ENCODE results near the gene NINL.

Gene NINL

DNA sequence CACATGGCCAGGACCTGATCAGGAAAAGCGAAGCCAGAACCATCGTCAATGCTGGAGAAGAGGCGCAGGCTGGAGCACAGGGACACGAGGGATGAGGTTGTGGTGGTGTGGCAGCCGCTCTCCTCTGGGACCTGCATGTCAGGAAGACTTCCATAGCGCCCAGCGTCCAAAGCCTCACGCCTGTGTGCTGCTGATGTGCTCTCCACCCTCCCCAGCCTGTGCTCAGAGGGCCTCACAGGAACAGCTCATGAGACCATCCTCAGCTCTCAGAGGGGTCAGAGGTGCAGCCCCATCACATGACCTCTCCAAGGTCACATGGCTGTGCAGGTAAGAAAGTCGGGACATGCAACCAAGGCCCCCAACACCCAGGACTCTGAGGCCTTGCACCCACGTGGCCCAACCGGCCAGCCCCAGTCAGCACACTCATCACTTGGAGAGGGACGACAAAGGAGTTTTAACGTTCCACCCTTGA lies 84.4 kb downstream of the NINL start:
- no peak for DNase-seq (ENCODE audit: low read depth)

DNA sequence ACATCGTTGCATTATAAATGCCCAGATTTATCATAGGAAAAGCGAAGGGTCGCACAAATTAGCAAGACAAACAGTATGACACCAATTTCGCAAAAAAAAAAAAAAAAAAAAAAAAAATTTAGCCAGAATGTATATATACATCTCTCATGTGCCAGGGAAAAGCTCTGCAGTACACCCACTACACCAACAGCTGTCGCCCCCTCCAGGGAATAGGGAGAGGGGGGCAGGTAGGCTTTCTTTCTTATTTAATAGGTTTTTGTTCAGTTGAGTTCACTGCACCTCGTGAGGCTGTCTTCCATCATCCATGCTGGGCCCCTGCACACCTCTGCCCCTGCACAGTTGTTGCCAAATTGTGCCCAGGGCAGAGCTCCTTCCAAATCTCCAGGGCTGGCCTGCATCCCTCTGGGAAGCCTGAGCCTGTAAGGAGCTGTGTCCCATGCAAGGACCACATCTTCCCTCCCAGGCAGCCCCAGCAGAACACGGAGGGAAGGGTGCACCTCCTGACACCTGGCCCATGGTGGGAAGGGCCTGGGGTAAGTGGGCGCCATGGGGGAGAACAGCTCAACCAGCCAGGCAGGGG lies 85.4 kb downstream of the NINL start:
- DNase-seq (ENCODE audit: low read depth): no peak

DNA sequence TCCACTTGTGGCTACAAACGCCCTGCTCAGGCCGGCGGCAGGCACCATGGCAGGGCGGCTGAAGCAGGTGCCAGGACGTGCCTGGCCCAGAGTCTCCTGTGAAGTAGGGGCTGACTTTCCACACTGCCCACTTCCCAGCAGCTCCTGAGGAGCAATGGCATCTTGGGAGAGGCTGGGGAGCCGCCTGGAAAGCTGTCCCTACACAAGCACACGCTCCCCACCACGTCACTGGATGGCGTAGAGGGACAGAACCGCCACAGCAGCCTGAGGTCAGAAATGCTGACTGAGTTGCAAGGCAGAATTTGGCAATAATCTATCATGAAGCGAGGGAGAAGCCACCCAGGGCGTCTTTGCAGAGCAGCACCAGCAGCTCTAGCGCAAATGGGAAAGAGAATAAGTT lies 86.3 kb downstream of the NINL start:
- DNase-seq (ENCODE audit: low read depth): no peak

DNA sequence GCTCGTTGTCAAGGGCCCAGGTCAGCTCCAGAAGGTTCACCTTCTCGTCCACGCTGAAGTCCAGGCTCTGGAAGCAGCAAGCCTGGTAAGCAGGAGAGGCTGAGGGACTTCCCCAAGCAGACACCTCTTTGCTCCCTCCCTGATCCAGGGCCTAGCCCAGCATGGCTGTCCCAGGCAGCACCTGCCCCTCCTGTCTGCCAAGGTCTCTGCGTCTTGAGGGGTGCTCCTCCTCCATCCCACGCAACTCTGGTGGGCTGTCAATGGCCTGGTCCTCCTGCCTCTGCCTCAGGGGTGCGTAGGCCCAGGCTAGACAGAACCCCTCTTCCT lies 87.1 kb downstream of the NINL start:
- no peak for DNase-seq (ENCODE audit: low read depth)

DNA sequence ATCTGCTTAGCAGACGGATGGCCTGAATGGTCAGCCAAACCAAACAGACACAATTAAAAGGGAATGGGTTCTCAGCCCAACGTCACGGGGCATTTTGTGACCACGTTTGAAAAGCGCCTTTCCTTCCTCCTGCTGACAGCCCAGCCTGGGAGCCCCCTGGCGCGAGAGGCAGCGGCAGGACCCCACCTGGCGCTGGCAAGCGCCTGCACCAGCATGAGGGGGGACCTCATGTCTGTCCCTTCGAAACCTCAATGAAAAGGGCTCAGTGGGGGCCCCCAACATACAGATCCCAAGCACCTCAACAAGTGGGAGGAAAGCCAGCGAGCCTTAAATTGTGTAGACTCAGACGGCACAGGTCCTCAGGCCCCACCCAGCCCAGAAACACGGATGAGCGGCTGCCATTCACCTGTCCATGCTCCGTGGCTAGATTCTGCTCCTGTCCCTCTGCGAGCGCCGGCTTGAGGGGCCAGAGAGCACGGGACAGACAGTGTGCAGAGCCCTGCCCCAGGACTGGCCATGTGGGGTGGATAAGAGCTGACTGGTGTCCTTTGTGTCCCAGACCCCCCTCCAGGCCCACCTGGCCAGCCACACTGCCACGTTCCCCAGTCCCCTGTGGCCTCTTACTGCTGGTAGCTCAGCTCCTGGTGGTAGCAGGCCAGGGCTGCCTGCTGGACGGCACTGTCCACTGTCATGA lies 87.6 kb downstream of the NINL start:
- no peak for DNase-seq (ENCODE audit: low read depth)

DNA sequence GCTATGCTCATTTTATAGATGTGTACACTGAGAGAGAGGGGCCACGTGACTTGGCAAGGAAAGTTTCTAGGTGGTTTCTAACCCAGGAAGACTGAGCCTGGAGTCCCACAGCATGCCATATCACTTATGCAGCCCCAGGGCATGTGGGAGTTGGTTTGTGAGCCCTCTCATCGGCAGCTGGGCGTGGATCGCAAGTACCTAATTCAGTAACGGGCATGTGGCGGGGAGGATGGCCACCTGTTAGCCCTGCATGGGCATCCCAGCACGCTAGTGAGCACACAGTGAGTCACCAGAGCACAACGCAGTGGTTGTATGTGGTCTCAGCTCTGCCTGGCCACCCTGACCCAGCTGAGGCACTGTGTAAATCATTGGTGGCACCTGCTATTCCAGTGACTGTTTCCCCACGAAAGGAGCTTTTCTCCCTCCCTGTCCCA lies 88.3 kb downstream of the NINL start:
- no peak for DNase-seq (ENCODE audit: low read depth)

DNA sequence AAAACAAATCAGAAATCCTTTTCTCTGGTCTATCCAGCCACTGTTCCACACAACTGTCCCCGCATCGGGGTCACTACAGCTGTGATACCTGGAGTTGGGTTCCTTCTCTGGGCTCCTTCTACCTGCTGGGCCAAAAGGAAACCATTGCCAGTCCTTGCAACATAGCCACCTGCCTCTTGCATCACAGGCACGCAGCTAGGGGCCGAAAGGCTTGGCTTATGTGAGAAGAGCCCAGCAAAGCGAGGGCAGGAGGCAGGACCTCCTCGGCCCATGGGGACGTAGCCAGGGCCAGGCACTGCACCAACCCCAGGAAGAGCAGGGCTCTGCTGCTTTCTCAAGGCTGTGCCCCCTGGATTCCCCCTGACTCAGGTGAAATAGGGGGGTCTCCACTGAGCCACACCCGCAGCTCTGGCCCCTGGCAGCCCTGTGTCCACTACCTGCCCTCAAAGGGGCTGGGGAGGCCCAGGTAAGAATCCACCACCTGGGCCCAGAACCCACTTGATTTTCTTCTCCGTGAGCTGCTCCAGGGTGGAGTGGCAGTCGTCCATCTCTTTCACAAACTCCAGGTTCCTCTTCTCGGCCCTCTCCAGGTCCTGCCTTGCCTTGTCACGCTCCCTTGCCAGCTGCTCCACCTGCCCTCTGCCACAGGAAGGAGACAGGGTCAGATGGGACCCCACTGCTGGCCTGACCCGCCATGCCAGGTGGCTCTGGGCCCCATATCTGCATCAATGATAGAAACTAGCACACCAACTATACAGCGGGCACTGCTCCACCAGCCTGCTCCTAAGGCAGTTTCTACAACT lies 89.0 kb downstream of the NINL start:
- no peak for DNase-seq (ENCODE audit: low read depth)

DNA sequence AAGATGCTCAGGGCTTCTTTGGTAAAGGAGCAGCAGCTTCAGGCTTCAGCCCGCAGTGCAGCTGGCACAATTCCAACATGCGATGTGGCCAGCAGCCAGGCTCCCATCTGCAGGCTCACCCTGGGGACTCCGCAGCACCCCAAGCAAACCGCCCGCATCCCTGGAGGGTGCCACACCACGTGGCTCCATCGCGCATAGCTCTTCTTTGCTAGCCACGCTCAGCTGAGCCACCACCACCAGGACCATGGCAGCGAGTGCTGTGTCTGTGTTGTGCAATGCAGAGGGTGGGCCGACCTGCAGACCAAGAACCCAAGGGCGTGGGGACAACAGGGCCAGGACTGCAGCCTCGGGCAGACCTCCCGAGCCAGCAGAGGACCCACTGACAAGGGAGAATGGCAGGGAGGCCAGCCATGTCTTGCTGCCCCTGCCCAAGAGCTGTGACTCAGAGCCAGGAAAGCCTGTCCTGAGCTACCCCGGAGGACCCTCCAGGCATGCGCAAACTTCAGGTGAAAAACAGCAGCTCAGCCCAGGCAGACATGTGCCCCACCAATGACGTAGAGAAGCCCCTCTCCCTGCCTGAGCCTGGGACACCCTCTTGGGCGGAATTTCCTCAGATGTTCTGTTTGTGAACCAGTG lies 90.0 kb downstream of the NINL start:
- DNase-seq (ENCODE audit: low read depth): no peak

DNA sequence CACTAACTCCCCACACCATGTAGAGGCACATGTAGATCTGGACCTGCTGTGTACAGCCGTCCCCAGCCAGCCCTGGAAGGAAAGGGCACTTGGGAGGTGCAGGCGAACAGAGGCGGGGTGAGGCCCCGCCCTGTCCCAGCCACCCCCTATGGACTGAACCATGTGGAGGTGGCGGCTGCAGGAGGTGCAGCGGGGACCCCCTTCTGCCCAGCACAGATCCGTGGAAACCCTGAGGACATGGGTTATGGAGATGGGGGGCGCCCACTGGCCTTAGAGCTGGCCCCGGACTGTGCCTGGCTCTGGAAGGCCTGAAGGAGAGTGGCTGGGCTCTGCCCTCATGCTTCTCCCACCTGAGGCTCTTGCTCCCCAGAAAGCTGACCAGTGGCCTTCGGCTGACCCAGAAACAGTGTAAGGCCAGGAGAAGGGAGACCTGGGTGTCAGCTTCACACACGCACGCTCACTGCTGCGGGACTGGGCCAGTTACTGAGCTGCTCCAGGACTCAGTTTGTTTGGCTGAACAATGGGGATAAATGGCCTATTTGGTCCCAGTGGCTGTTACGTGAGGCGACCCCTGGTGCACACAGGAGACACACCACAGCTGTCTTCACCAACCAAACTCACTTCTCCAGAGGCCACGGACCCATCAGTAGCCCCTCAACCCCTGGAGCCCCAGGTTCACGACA lies 90.7 kb downstream of the NINL start:
- DNase-seq (ENCODE audit: low read depth): no peak

DNA sequence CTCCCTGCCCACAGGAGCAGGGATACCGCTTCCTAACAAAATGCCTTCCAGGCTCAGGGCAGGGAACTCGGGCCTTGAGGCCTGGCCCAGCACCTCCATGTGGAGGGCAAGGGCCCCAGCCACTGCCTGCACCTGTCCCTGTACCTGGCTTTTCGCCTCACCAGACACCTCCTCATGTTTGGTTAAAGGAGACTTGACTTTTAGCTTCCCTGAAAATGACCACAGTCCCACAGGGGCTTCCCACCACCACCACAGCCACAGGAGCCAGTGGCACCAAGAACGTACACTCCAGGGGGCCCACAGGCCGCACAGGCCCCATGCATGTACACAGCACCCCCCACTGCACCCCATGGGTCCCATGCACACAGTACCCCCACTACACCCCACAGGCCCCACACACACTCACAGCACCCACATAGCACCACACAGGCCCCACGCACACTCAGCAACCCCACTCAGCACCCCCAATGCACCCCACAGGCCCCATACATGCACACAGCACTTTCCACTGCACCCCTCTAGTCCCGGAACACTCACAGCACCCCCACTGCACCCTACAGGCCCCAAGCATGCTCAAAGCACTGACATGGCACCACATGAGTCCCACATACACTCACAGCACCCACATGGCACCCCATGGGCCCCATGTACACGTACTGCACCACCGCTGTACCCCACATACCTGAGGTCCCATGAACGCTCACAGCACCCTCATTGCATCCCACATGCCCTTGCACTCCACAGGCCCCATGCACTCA lies 91.4 kb downstream of the NINL start:
- no peak for DNase-seq (ENCODE audit: low read depth)

DNA sequence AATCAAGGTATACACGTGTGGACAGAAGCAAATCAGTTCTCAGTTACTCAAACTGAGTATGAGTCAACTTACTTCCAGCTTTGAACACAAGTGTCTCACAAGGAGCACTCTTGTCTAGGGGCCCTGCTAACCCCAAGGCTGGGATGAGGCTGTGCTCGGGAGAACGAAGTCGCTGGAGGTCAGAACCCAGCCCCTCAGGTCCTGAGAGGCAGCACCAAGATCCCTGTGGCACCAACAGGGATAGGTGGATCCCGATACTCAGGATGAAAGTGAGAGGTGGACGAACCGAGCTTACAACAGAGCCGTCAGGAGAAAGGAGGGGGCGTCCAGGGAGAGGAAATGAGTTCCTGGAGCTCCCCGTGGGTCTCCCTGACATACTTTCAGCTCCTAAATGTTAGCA lies 92.2 kb downstream of the NINL start:
- DNase-seq (ENCODE audit: low read depth): no peak

DNA sequence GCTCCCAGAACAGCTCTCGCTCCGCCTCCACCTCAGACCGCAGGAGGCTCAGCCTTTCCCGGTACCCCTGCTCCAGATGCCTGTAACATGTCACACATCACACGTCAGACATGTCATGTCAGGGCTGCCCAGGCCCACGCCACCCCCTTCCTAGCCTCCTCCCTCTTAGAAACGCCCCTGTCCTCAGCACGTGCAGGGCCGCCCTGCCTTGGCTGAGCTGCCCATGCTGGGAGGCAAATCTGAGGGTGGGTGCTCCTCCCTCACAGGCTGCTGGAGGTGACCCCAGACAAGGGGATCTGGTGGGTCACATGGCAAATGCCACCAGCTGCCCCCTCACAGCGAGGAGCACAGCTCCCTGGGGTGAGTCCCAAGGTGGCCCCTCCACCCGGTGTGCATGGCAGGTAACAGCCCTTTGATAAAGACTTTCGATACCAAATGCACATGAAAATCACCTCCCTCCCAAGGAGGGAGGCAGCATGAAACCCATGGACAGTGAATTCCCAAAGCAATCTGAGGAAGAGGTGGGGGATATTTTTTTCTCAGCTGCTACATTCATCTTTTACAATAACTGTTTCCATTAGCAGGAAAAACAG lies 93.8 kb downstream of the NINL start:
- no peak for DNase-seq (ENCODE audit: low read depth)

DNA sequence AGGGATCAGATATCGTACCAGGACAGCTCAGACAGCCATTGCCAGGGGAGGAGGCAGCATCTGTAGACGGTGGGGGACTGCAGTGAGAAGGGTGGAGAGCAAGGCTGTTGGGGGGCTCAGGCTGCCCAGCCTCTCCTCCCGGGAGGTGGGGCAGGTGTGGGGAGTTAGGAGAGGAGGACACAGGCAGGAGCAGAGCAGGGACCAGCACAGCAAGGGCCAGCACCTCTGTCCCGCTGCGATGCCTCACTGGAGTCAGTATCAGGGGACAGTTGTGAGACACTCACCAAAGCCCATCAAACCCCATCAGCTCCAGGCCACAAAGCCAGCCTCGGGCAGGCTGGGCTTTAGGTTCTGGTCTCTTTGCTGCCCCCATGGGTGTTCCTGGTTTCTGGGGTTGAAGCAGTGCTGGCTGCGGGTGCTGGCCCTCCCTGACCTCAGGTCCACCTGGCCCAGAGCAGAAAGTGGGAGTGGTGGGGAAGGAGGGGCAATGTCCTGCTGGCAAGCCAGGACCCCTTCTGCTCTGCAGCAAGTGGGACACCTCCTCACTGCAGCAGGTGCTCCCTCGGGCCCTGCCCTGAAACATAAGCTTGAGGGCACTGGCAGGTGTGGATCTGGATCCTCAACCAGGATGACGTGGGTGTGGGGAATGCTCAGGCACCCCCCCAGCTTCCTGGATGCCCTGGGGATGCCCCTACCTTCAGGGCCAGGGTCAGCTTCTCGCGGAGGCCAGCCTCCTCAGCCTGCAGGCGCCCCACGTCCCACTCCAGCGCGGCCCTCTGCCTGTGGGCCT lies 94.5 kb downstream of the NINL start:
- DNase-seq (ENCODE audit: low read depth): no peak

DNA sequence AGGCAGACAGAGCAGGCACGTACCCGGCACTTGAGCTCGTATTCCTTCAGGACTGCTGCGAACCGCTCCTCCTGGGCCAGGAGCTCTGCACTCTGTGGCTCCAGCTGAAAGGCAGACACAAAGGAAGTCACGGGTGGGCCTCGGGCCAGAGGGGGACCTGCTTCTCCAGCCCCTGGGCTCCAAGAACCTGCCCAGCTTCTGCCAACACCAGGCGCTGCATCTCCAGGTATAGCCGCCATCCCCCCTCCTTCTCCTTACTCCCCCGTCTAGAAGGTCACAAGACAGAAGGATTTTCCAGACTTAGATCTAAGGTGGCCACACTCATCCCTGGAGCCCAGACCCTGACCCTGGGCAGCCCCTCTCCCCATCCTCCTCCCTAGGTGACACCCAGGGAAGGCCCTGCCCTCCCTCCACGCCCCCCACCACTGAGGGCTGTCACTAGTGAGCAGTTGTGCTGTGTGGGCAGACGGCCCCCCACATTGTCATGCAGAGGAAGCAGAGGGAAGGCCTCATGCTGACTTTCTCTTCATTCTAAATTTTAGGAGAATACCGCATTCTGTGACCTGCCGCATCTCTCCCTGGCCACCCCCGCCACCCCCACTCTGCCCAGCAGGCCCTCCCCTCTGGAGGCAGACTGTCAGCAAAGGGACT lies 96.0 kb downstream of the NINL start:
- DNase-seq (ENCODE audit: low read depth): no peak

DNA sequence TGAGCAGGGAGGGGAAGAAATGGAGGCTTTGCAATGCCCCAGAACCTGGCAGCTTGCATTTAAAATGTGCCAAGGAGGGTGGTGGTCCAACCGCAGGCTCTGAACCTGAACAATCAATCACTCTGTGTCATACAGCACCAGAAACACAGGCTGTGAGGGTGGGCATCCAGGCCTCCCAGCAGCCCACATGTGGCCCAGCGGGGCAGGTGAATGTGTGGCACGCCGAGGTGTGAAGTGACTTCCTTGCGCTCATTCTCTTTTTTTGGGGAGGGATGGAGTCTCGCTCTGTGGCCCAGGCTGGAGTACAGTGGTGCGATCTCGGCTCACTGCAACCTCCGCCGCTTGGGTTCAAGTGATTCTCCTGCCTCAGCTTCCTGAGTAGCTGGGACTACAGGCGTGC lies 97.4 kb downstream of the NINL start:
- DNase-seq (ENCODE audit: low read depth): no peak

DNA sequence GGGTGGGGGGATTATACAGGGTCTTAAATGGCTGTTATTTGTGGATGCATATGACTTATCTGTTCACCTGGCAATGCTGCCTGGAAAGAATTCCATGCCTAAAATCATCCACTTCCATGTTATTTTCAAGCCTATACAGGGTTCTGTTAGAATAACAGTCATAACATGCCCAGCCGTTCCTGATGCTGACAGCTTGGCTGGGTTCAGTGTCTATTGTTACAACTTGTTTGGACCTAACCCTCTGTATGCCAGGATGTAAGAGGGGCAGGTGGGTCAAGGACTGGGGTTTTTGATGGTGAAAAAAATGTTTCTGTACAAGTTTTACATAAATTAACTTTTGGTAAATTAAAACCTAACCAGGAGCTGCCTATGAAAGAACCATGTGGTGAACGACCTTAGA lies 98.0 kb downstream of the NINL start:
- DNase-seq (ENCODE audit: low read depth): no peak

DNA sequence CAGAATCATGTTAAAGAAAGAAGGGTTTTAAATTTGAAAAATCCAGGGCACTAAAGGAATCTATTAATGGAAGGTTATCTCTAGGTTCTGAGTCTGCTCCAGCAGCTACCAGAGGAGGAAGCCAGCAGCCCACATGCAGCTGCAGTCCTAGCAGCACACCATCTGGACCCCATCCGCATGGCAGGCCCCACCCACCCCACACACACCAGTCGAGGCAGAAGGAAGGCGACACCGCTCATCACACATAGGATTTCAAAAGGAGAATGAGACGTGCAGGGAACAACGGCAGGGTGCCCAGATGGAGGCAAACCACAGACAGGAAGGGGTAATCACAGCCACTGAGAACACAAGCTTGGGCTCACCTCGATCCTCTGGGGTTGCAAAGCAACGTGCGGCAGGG lies 99.0 kb downstream of the NINL start:
- peak; percentile 34 for DNase-seq (ENCODE audit: low read depth)

DNA sequence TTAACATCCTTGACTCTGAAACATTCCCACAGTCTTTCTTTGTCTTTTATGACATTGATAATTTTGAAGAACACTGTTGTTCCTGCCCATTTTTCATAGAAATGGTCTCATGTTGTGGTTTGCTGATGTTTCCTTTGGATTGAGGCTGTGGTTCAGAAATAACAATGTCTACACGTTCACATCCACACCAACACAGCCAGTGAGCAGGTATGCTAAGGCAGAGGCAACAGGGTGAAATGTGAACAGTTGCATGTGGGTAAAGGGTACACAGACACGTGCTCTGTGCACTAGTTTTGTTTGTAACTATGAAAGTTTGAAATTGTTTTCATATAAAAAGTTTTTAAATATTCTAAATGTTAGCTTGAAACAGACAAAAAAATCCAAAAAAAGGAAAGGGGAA lies 99.5 kb downstream of the NINL start:
- DNase-seq (ENCODE audit: low read depth): no peak

DNA sequence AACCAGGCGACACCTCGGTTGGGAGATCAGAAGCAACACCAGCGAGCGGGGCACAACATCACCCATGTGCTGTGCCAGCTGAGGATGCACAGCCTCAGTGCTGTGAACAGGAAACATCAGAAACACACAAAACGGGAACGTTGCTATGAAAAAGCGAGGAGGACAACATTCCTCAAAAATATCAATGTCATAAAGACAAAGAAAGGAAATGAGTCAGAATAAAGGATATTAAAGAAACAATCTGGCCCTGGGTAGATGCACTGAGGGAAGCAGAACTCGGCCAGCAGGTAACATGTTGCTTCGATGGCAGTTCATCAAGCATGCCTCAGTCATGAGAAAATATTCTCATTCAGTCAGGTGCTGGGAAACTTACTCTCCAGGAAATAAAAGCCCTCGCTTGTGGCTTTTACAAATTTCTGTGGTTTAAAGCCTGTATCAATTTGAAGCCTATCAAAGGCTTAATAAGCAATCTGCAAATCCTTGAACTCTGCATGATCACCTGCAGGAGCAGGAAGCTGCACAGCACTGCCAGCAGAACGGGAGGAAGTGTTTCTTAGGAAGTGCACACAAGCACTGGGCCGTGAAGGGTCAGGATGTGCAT lies 100.3 kb downstream of the NINL start:
- no peak for DNase-seq (ENCODE audit: low read depth)

Data from GM04504 (cell line).